OCI-LY1 (cell line): ENCODE measurements around the gene TIMM44.

Source experiments
- H2AFZ ChIP-seq: fragments of 200-600 bp; sonication (generic), shearing (Covaris generic); 2 replicates; pipeline ENCODE4 v1.6.0; 2014; ENCODE audit warnings: antibody characterized with exemption, mild to moderate bottlenecking, low read length
- H3F3A ChIP-seq: fragments of 200-600 bp; sonication (generic), shearing (Covaris generic); 2 replicates; pipeline ENCODE4 v1.6.0; 2014; ENCODE audit warnings: mild to moderate bottlenecking, antibody characterized with exemption, low read length, moderate library complexity; ENCODE audit not compliant: insufficient read depth
- H3K27ac ChIP-seq: fragments of 200-600 bp; sonication (generic); 2 replicates; pipeline ENCODE4 v1.5.1; 2014; ENCODE audit warnings: low read length, mixed run types, mild to moderate bottlenecking, low read depth; ENCODE audit not compliant: poor library complexity, severe bottlenecking
- H3K27me3 ChIP-seq: fragments of 200-600 bp; sonication (generic); 2 replicates; pipeline ENCODE4 v1.6.0; 2014; ENCODE audit warnings: antibody characterized with exemption, mild to moderate bottlenecking, low read length, moderate library complexity; ENCODE audit not compliant: insufficient read depth
- H3K36me3 ChIP-seq: fragments of 200-600 bp; sonication (generic); 2 replicates; pipeline ENCODE4 v1.6.1; 2014; ENCODE audit warnings: mild to moderate bottlenecking, antibody characterized with exemption, low read length, moderate library complexity, mixed read lengths; ENCODE audit not compliant: insufficient read depth
- H3K4me1 ChIP-seq: fragments of 200-600 bp; sonication (generic); 2 replicates; pipeline ENCODE4 v1.5.1; 2014; ENCODE audit warnings: mild to moderate bottlenecking, low read length, moderate library complexity; ENCODE audit not compliant: insufficient read depth, severe bottlenecking
- H3K4me2 ChIP-seq: fragments of 200-600 bp; sonication (generic), shearing (Covaris generic); 2 replicates; pipeline ENCODE4 v1.6.1; 2014; ENCODE audit warnings: low read length
- H3K4me3 ChIP-seq: fragments of 200-600 bp; sonication (generic); 2 replicates; pipeline ENCODE4 v1.5.1; 2014; ENCODE audit warnings: low read length, low read depth, mild to moderate bottlenecking, mixed read lengths; ENCODE audit not compliant: poor library complexity, severe bottlenecking
- H3K79me2 ChIP-seq: fragments of 200-600 bp; shearing (Covaris generic); 2 replicates; pipeline ENCODE4 v1.6.1; 2016; ENCODE audit warnings: mixed run types, low read length, mixed read lengths; ENCODE audit not compliant: insufficient read depth
- H3K9ac ChIP-seq: fragments of 200-600 bp; sonication (generic), shearing (Covaris generic); 2 replicates; pipeline ENCODE4 v1.6.1; 2014; ENCODE audit warnings: mild to moderate bottlenecking, low read length, mixed read lengths
- H3K9me2 ChIP-seq: fragments of 200-600 bp; sonication (generic), shearing (Covaris generic); 2 replicates; pipeline ENCODE4 v1.6.1; 2014; ENCODE audit warnings: low read depth, mild to moderate bottlenecking, low read length, mixed read lengths
- H3K9me3 ChIP-seq: fragments of 200-600 bp; shearing (Covaris generic); 2 replicates; pipeline ENCODE4 v1.6.1; 2014; ENCODE audit warnings: low read length, mixed read lengths
- H4K20me1 ChIP-seq: fragments of 200-600 bp; sonication (generic), shearing (Covaris generic); 2 replicates; pipeline ENCODE4 v1.6.0; 2016; ENCODE audit warnings: mild to moderate bottlenecking, low read length; ENCODE audit not compliant: insufficient read depth
- EZH2 ChIP-seq: fragments of 200-600 bp; sonication (generic), shearing (Covaris generic); IDR thresholded peaks from 2 replicates; pipeline ENCODE4 v1.8.0; 2017; ENCODE audit warnings: borderline replicate concordance, mixed run types, mild to moderate bottlenecking, antibody characterized with exemption, low read length, moderate library complexity, mixed read lengths
- TF ChIP-seq, protein P1 (sequence below): fragments of 200-600 bp; sonication (generic), shearing (Covaris generic); IDR thresholded peaks from 2 replicates; pipeline ENCODE4 v1.5.1; 2017; ENCODE audit warnings: mild to moderate bottlenecking, antibody characterized with exemption, low read length, moderate library complexity, mixed read lengths

TIMM44 gene

DNA sequence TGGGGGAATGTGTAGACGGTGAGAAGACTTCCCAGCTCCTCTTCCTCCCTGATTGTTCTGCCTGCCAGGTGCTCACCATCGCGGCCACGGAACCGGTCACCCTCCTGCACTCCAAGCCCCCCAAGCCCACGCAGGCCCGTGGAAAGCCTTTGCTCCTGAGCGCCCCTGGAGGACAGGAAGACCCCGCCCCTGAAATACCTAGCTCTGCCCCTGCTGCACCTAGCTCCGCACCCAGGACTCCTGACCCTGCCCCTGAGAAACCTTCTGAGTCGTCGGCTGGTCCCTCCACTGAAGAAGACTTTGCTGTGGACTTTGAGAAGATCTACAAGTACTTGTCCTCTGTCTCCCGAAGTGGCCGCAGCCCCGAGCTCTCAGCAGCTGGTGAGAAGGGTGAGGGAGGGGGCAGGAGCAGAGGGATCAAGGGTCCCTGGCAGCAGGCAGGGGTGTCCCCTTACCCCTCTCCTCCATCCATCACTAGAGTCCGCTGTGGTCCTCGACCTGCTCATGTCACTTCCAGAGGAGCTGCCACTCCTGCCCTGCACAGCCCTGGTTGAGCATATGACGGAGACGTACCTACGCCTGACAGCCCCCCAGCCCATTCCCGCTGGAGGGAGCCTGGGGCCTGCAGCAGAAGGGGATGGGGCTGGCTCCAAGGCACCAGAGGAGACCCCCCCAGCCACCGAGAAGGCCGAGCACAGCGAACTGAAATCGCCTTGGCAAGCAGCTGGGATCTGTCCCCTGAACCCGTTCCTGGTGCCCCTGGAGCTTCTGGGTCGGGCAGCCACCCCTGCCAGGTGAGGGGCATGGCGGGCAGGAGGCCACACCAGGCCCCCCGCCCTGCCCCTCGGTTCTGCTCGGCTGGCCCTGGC, 21.3 kb downstream of the TIMM44 start:
- H3K4me1 ChIP-seq = peaks cover 38% of the 10 kb centered on the region
- H3K4me3 ChIP-seq = no peak overlapping the region
- TF ChIP-seq, protein P1, sequence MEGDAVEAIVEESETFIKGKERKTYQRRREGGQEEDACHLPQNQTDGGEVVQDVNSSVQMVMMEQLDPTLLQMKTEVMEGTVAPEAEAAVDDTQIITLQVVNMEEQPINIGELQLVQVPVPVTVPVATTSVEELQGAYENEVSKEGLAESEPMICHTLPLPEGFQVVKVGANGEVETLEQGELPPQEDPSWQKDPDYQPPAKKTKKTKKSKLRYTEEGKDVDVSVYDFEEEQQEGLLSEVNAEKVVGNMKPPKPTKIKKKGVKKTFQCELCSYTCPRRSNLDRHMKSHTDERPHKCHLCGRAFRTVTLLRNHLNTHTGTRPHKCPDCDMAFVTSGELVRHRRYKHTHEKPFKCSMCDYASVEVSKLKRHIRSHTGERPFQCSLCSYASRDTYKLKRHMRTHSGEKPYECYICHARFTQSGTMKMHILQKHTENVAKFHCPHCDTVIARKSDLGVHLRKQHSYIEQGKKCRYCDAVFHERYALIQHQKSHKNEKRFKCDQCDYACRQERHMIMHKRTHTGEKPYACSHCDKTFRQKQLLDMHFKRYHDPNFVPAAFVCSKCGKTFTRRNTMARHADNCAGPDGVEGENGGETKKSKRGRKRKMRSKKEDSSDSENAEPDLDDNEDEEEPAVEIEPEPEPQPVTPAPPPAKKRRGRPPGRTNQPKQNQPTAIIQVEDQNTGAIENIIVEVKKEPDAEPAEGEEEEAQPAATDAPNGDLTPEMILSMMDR = no peak
- no peak for TF ChIP-seq EZH2
- no peaks in the 10 kb centered on the region; the same call in 1 of the 2 replicates for H3K27me3 ChIP-seq
- no peak overlapping the region for H2AFZ ChIP-seq
- H4K20me1 ChIP-seq = no peaks in the 10 kb centered on the region
- H3K36me3 ChIP-seq = peaks cover 12% of the 10 kb centered on the region; the same call in 1 of the 2 replicates
- H3K9ac ChIP-seq = no peak overlapping the region
- H3K9me2 ChIP-seq = no peaks in the 10 kb centered on the region
- H3K9me3 ChIP-seq = no peaks in the 10 kb centered on the region
- no peaks in the 10 kb centered on the region for H3F3A ChIP-seq
- peak overlapping the region; percentile 76; the same call in 1 of the 2 replicates for H3K4me2 ChIP-seq
- H3K27ac ChIP-seq = no peak overlapping the region
- no peaks in the 10 kb centered on the region for H3K79me2 ChIP-seq

DNA sequence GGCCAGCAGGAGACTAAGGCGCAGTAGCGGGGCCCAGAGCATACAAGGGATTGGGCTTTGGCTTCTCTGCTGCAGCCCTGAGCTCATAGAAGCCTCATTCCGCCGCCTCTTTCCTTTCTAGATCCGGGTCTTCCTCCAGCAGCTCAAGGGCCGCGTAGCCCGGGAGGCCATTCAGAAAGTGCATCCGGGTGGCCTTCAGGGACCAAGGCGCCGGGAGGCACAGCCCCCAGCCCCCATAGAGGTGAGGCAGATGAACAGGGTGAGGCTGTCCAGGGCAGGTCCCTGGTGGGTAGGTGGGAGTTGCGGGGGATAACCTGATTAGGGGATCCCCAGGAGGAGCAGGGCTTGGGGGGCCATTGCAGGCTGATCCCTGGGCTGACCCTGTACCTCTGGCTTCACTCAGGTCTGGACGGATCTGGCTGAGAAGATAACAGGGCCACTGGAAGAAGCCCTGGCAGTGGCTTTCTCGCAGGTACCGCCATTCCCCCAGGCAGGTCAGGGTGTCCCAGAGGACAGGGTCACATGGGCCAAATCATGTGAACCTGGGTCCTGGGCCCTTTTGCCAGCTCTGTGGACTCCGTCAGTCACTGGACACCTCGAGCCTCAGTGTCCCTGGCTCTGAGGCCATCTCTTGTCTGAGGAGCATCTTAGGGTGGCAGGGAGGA, 22.0 kb downstream of the TIMM44 start:
- H2AFZ ChIP-seq = no peak overlapping the region
- H3K9me2 ChIP-seq = no peaks in the 10 kb centered on the region
- no peaks in the 10 kb centered on the region for H3F3A ChIP-seq
- no peaks in the 10 kb centered on the region for H4K20me1 ChIP-seq
- no peak for TF ChIP-seq EZH2
- TF ChIP-seq, protein P1 = no peak
- H3K4me2 ChIP-seq = peak overlapping the region; percentile 76
- H3K27me3 ChIP-seq = no peaks in the 10 kb centered on the region; the same call in 1 of the 2 replicates
- no peaks in the 10 kb centered on the region for H3K9me3 ChIP-seq
- no peaks in the 10 kb centered on the region for H3K79me2 ChIP-seq
- H3K36me3 ChIP-seq = peaks cover 12% of the 10 kb centered on the region; the same call in 1 of the 2 replicates
- H3K27ac ChIP-seq = no peak overlapping the region
- H3K4me1 ChIP-seq = peaks cover 44% of the 10 kb centered on the region
- H3K9ac ChIP-seq = peak overlapping the region; percentile 51
- H3K4me3 ChIP-seq = peak overlapping the region; percentile 64

DNA sequence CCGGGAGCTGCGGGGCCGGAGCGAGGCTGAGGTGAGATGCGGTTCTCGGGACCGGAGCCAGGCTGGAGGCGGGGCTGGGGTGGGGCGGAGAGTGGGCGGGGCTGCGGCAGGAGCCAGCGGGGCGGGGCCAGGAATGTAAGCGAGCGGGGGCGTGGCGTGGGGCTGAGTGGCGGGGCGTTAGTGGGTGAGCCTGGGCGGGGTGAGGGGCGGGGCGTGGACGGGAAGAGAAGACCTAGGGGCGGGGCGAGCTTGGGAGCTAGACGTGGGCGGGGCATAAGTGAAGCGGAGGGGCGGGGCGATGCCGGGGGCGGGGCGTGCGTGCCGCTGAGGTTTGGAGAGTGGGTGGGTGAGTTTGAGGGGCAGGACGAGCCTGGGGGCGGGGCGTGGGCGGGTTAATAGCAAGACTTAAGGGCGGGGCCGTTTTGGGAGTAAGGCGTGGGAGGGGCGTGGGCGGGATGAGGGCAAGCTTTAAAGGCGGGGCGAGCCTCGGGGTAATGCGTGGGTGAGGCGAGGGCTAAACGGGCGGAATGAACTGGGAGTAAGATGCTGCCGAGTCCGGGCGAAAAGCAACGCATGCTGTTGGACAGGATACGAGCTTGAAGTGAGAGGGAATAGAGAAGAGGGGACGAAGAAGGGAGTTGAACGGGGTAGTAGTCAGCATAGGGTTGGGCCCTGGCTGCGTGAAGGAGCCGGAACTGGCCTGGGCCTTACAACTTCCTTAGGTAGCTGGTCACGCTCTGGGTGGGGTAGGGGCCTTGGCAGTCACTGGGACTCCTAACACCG, 22.8 kb downstream of the TIMM44 start:
- TF ChIP-seq, protein P1 = no peak
- no peak for TF ChIP-seq EZH2
- peaks cover 47% of the 10 kb centered on the region for H3K4me1 ChIP-seq

More for the DNA sequence above, 22.8 kb downstream of the TIMM44 start:
- Histone ChIP-seq H3K4me2 (peak overlapping the region; percentile 96), H3K36me3 (peaks cover 12% of the 10 kb centered on the region; the same call in 1 of the 2 replicates), H3K9me2 (no peaks in the 10 kb centered on the region), H3K79me2 (no peaks in the 10 kb centered on the region), H3K4me3 (peak overlapping the region; percentile 75), H3K9me3 (no peaks in the 10 kb centered on the region), H3K27ac (no peak overlapping the region), H4K20me1 (no peaks in the 10 kb centered on the region), H3K27me3 (no peaks in the 10 kb centered on the region; the same call in 1 of the 2 replicates), H2AFZ (no peak overlapping the region), H3K9ac (peak overlapping the region; percentile 73), H3F3A (no peaks in the 10 kb centered on the region)
